Right atrium auricular region (tissue), 2 donors: ENCODE data around the gene PIK3CD. TPM values are rescaled to one million over a fixed set of nuclear protein-coding genes. Genes with fewer than 3 reads are reported as not detected.

Experiments used
- DNase-seq: peaks from one replicate; pipeline ENCODE4 v3.0.0-alpha.2; 2019; ENCODE audit warnings: low spot score
- H3K27ac ChIP-seq, 2 donors: fragments of 200-600 bp; sonication (generic); 1 replicate in 1 of 2; 2 replicates in 1 of 2; pipeline ENCODE4 v1.5.1; 2016 to 2019
- H3K27me3 ChIP-seq, 2 donors: fragments of 200-600 bp; sonication (generic); one replicate each; pipeline versions ENCODE4 v1.5.1 to v1.6.0; 2017 to 2019
- H3K36me3 ChIP-seq: fragments of 200-600 bp; sonication (generic); one replicate; pipeline ENCODE4 v1.5.1; 2016
- H3K4me1 ChIP-seq, 2 donors: fragments of 200-600 bp; sonication (generic); one replicate each; pipeline versions ENCODE4 v1.5.1 to v1.6.0; 2017 to 2019
- H3K4me3 ChIP-seq, 2 donors: fragments of 200-600 bp; sonication (generic); 1 replicate in 1 of 2; 2 replicates in 1 of 2; pipeline ENCODE4 v1.5.1; 2017 to 2019; ENCODE audit warnings: mild to moderate bottlenecking in 1 of 2, moderate library complexity in 1 of 2
- H3K9me3 ChIP-seq, 2 donors: fragments of 200-600 bp; sonication (generic); one replicate each; pipeline ENCODE4 v1.5.1; 2019
- total RNA-seq, 2 donors: library from RNA; depleted of rRNA; stranded (reverse); fragments of >200 nt; gene quantifications; one replicate each; pipeline ENCODE4 v1.1.0, GENCODE V29; 2016
- TF ChIP-seq, protein P1 (sequence below), 2 donors: fragments of 200-600 bp; sonication (generic); IDR thresholded peaks; one replicate each; pipeline ENCODE4 v1.5.1; 2019; ENCODE audit warnings: antibody characterized with exemption in 2 of 2

The PIK3CD gene
- total RNA-seq, 2 donors from 2014 or later = 4.7 to 7.4 TPM

DNA sequence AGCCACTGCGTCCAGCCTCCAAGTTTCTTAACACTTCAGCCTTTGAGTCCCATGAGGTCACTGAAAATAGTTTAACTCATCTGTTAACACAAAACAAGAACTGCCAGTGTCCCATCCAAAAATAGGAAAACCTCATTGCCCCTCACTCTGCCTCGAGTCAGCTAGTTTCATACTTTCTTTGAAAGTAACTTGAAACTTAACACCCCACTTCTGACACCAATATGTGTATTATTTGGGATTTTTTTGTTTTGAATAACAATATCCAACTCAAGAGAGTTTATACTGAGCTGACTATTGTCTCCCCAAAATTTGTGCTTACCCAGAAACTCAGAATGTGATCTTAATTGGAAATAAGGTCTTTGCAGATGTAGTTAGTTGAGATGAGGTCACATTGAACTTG lies 16.9 kb upstream of the PIK3CD start:
- Histone ChIP-seq H3K4me1 (no peaks in the 10 kb centered on the region), H3K36me3 (no peaks in the 10 kb centered on the region), H3K27me3 (no peaks in the 10 kb centered on the region), H3K4me3 (no peak overlapping the region), H3K27ac (no peak overlapping the region), H3K9me3 (no peaks in the 10 kb centered on the region)
- DNase-seq = no peak
- TF ChIP-seq, protein P1, sequence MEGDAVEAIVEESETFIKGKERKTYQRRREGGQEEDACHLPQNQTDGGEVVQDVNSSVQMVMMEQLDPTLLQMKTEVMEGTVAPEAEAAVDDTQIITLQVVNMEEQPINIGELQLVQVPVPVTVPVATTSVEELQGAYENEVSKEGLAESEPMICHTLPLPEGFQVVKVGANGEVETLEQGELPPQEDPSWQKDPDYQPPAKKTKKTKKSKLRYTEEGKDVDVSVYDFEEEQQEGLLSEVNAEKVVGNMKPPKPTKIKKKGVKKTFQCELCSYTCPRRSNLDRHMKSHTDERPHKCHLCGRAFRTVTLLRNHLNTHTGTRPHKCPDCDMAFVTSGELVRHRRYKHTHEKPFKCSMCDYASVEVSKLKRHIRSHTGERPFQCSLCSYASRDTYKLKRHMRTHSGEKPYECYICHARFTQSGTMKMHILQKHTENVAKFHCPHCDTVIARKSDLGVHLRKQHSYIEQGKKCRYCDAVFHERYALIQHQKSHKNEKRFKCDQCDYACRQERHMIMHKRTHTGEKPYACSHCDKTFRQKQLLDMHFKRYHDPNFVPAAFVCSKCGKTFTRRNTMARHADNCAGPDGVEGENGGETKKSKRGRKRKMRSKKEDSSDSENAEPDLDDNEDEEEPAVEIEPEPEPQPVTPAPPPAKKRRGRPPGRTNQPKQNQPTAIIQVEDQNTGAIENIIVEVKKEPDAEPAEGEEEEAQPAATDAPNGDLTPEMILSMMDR (IDR thresholded peaks at IDR 0.05) = no peak

DNA sequence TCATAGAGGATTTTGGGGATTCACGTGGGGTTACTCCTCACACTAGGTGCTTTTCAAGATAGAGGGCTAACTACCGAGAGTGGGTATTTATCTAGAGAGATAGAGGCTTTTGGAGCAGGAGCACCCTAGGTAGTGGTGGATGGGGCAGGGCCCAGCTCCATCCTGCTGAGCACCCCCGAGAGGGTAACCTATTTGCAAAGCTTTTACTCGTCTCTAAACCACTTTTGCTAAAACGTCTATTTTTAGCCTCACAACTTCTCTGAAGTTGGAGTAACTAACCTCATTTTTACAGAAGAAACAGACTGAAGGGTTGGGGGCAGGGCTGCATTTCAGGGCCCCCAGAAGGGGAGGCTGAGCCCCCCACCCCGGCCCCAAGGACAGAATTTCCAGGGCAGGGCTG lies 12.3 kb upstream of the PIK3CD start:
- H3K27ac ChIP-seq = no peak overlapping the region
- no peaks in the 10 kb centered on the region for H3K4me1 ChIP-seq
- no peaks in the 10 kb centered on the region for H3K36me3 ChIP-seq
- H3K27me3 ChIP-seq = no peaks in the 10 kb centered on the region
- DNase-seq = no peak
- no peaks in the 10 kb centered on the region for H3K9me3 ChIP-seq
- H3K4me3 ChIP-seq = no peak overlapping the region
- TF ChIP-seq, protein P1 (IDR thresholded peaks at IDR 0.05) = no peak

DNA sequence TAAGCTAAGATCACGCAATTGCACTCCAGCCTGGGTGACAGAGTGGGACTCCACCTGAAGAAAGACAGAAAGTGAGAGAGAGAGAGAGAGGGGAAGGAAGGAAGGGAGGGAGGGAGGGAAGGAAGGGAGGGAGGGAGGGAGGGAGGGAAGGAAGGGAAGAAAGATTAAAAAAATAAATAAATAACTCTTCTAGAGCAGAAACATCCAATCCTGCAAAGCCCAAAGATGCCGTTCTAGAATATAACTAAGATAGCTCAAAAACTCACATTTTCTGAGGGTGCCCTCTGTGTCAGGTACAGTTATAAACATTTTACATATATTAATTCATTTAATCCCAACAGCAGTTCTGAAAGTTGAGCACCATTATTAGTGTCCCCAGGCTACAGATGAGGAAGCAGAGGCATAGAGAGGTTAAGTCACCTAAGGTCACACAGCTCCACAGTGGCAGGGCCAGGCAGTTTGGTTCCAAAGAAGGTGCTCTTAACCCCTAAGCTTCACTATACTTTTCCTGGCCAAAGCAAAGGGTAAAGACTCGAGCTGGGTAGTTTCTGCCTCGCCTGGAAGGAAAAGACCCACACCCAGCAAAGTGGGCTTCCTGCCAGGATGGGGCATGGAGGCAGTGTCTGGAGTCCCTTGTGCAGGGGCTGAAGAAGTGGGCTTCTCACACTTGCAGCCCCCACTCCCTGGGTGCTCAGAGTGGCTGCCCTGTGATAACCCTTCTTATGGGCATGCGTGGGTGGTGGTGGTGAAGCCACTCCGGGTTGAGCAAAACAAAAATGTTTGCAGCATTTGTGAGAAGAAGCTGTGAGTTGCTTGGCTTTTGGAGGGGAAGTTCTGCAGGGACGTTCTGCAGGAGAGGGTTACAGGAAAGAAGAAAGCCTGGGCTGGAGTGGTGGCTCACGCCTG lies 7.9 kb upstream of the PIK3CD start:
- Histone ChIP-seq H3K9me3 (no peaks in the 10 kb centered on the region), H3K27me3 (no peaks in the 10 kb centered on the region), H3K4me3 (no peak overlapping the region), H3K36me3 (no peaks in the 10 kb centered on the region), H3K27ac (no peak overlapping the region), H3K4me1 (no peaks in the 10 kb centered on the region)
- TF ChIP-seq, protein P1 (IDR thresholded peaks at IDR 0.05) = no peak
- no peak for DNase-seq

DNA sequence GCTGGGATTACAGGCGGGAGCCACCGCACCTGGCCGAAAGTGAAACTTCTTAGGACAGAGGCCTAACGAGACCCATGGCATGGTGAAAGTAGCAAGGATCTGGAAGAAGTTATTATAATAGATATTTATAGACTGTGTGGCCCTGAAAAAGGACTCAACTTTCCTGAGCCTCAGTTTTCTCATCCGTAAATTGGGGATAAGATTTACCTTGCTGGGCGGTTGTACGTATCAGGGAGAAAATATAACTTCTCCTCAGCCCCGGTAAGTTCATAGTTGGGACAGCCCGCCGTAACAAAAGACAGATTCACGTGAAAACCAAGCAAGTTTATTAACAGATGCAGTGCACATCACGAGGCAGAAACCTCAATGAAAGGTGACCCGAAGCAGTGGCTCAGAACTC lies 5.5 kb upstream of the PIK3CD start:
- Histone ChIP-seq H3K27me3 (no peaks in the 10 kb centered on the region), H3K9me3 (no peaks in the 10 kb centered on the region), H3K4me1 (peaks cover 0 to 1% of the 10 kb centered on the region in 2 donors), H3K27ac (no peak overlapping the region), H3K4me3 (no peak overlapping the region), H3K36me3 (no peaks in the 10 kb centered on the region)
- TF ChIP-seq, protein P1 (IDR thresholded peaks at IDR 0.05) = no peak
- no peak for DNase-seq

DNA sequence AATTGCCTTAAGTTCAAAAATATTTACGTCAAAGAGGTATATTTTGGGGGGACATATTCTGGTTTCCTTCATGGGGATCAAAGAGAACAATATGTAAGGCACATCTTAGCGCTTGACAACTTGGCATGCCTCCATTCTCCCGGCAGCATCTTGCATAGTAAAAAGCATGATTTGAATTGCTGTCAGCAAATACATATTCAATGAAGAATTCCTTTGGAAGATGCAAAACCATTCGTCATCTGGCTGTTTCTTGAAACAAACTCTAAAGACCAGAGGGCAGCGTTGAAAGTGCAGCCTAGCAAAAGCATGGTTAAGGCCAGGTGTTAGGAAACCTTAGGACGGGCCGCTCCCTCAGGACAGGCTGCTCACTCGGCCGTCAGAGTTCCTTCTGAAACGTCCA lies 3.4 kb upstream of the PIK3CD start:
- no peak for DNase-seq
- peaks cover 0 to 19% of the 10 kb centered on the region in 2 donors for H3K4me1 ChIP-seq
- H3K27ac ChIP-seq = no peak overlapping the region
- H3K9me3 ChIP-seq = no peaks in the 10 kb centered on the region
- no peak overlapping the region for H3K4me3 ChIP-seq
- TF ChIP-seq, protein P1 (IDR thresholded peaks at IDR 0.05) = no peak
- peaks cover 0 to 7% of the 10 kb centered on the region in 2 donors for H3K27me3 ChIP-seq
- no peaks in the 10 kb centered on the region for H3K36me3 ChIP-seq
